Fibroblast of mammary gland (primary cell): Measurements from ENCODE around the gene ABHD2.
"Not testable (repeated sequence)": the region's sequence is repeated elsewhere in the genome, so short reads cannot be mapped to it uniquely, and the experiment has no call there.

ENCODE experiments used
- DNase-seq: peaks from one replicate; pipeline ENCODE4 v3.0.0-alpha.2; 2010; ENCODE audit warnings: low read depth
- H3K4me3 ChIP-seq: 2 replicates; pipeline ENCODE4 v1.5.1; 2011; ENCODE audit warnings: low read depth, mild to moderate bottlenecking, low read length, moderate library complexity; ENCODE audit not compliant: control insufficient read depth
- CTCF ChIP-seq: conservative IDR thresholded peaks from 2 replicates; pipeline ENCODE4 v1.5.1; 2011; ENCODE audit warnings: low read depth, low read length, inconsistent platforms; ENCODE audit not compliant: control insufficient read depth, insufficient read depth

Gene ABHD2

GRCh38 chr15:89083246-89083645 lies 5.0 kb upstream of the ABHD2 start:
- TF ChIP-seq CTCF, result no peak

DNA sequence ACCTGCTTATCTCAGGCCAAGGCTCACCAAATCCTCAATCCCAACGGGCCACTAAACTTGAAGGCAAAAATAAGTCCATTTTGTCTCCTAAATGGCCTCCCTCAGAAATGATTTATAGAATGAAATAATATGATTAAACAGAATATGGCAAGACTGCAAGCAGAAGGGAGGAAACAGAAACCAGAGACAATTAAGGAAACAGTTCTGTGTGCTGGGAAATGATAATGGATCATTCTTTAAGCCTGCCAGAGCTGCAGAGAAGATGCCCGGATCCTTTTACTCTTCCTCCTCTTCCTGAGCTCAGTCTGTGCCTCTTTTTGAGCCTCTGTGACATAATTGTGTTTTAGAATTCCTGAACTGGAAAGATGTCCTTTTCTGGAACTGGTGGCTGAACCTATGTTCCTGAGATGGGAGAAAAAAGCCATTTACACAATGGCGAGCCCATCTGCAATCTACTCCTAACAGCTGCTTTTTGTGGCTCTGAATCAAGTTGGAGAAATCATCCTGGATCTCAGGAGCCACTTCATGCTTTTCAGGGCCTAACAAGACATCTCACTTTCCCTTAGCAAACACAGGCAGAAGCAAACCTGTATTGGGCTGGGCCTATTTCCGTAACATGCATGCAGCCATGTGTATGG lies 2.8 kb upstream of the ABHD2 start:
- H3K4me3 ChIP-seq, result no peak overlapping the region
- no peak for DNase-seq
- no peak for TF ChIP-seq CTCF

More at GRCh38 chr15:89083246-89083645, 5.0 kb upstream of the ABHD2 start:
- no peak overlapping the region for H3K4me3 ChIP-seq
- DNase-seq, result no peak

GRCh38 chr15:89085933-89086332 lies 2.3 kb upstream of the ABHD2 start:
- not testable (repeated sequence) for H3K4me3 ChIP-seq, DNase-seq

GRCh38 chr15:89086390-89086789 lies 1.9 kb upstream of the ABHD2 start:
- DNase-seq, result not testable (repeated sequence)

GRCh38 chr15:89087161-89087829 lies 961 bp upstream of the ABHD2 start:
- TF ChIP-seq CTCF, result no peak
- H3K4me3 ChIP-seq, result peak overlapping the region; percentile 35
- DNase-seq, result no peak

More at GRCh38 chr15:89086390-89086789, 1.9 kb upstream of the ABHD2 start:
- H3K4me3 ChIP-seq, result not testable (repeated sequence)

GRCh38 chr15:89088605-89089315 lies 504 bp downstream of the ABHD2 start:
- H3K4me3 ChIP-seq, result peak overlapping the region; percentile 84
- no peak for DNase-seq
- TF ChIP-seq CTCF, result no peak

DNA sequence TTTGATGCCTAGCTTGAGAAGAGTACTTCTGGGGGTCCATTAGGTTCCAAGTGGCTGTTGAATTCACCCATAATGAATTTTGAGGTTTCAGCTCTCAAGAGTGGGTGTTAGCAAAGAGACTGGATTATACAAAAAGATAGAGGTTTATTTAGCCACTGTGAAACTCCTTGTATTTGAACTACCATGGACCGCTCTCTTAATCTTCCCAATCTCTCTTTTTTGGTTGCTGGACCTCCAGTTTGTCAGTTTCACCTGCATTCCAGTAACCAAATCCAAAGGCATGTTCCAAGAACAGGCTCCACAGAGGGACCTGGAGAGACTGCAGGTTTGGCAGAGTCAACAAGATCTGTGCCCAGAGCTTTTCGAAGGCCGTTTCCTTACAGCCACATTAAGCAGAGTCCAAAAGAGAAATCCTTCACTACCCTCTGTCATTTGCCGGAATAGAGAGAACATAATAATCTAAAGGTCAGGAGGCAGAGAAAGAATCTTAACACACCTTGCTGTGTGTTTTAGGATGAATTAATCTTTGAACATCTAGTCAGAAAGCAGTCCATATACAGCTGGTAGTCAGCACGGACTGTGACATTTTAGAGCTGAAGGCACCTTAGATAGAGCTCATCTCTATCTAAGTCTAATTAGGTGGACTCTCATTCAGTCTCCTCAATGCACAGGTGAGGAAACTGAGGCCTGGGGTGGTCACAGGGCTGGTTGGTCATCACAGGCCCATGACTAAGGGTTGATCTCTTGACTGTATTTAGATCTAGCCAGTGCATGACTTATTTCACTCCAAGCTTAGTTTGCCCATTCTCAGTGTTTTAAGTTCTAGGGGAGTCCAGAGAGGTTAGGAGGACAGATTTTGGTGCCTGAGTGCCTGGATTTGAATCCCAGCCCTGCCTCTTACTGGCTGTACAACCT lies 1.3 kb downstream of the ABHD2 start:
- DNase-seq, result no peak
- no peak for TF ChIP-seq CTCF

More for the DNA sequence above, 1.3 kb downstream of the ABHD2 start:
- peak overlapping the region; percentile 84 for H3K4me3 ChIP-seq
